HCT116 (cell line): ENCODE measurements around the gene RNF13. TPM values are rescaled to one million over a fixed set of nuclear protein-coding genes. Genes with fewer than 3 reads are reported as not detected.
A peak's percentile ranks its signal among the peaks of the same experiment; 100 is the strongest.

Experiments
- ATAC-seq: fragments of 200-7000 bp; cut with Tn5 transposase; 2 replicates; pipeline ENCODE4 v1.9.1; 2020; ENCODE audit warnings: mild to moderate bottlenecking, moderate library complexity
- BruUV-seq: library from RNA; stranded (reverse); fragments of 400-500 nt; replicated peaks from 2 replicates; lab custom pipeline; 2021; lab: Mats Ljungman, UMichigan
- CTCF ChIA-PET: fragments of 300-600 bp; sonication (Branson Sonifier 250); formaldehyde crosslinking; loops from one replicate; lab custom pipeline; 2021; ENCODE audit warnings: antibody characterized with exemption; lab: Charles Lee
- POLR2A ChIA-PET: fragments of 300-600, 350-600 bp; sonication (Branson Sonifier 250); formaldehyde crosslinking; loops from one replicate; lab custom pipeline; 2021; ENCODE audit warnings: antibody characterized with exemption; lab: Charles Lee
- RAD21 ChIA-PET, 2 experiments: fragments of 300-600 bp; sonication (Branson Sonifier 250); formaldehyde crosslinking; loops; one replicate each; lab custom pipeline; 2023; ENCODE audit warnings: low total read pairs in 2 of 2; ENCODE audit not compliant: uncharacterized antibody in 2 of 2, unreplicated experiment in 2 of 2, low non-redundant PET in 1 of 2; lab: Charles Lee
- DNase-seq: peaks from one replicate; pipeline ENCODE4 v3.0.0-alpha.2; 2010; ENCODE audit warnings: low read depth, low spot score
- H2AFZ ChIP-seq: fragments of 200-600 bp; shearing (Covaris generic), sonication (generic); 2 replicates; pipeline ENCODE4 v1.6.1; 2017; ENCODE audit warnings: low read depth, mixed run types, mixed read lengths, antibody characterized with exemption, low read length; ENCODE audit not compliant: poor library complexity, severe bottlenecking
- H3K27ac ChIP-seq: 2 replicates; pipeline ENCODE4 v1.5.1; 2012; ENCODE audit warnings: low read depth, low read length
- H3K27me3 ChIP-seq: fragments of 200-600 bp; sonication (generic); 2 replicates; pipeline ENCODE4 v1.6.1; 2016; ENCODE audit warnings: mixed run types, low read length, mixed read lengths; ENCODE audit not compliant: insufficient read depth
- H3K36me3 ChIP-seq, 2 experiments: fragments of 200-500 bp in 1 of 2; fragments of 200-600 bp in 1 of 2; sonication (Bioruptor generic) in 1 of 2; sonication (generic) in 1 of 2; 2 replicates each; pipeline versions ENCODE4 v1.5.1 to v1.6.1; 2014 to 2016; ENCODE audit warnings: low read length in 2 of 2, inconsistent platforms in 1 of 2, mixed read lengths in 1 of 2, mixed run types in 1 of 2; ENCODE audit not compliant: insufficient read depth in 2 of 2, control insufficient read depth in 1 of 2
- H3K4me1 ChIP-seq, 2 experiments: fragments of 200-600 bp in 1 of 2; sonication (generic) in 1 of 2; 2 replicates each; pipeline versions ENCODE4 v1.5.1 to v1.6.1; 2012 to 2017; ENCODE audit warnings: low read length in 2 of 2, inconsistent platforms in 1 of 2, mild to moderate bottlenecking in 1 of 2, mixed read lengths in 1 of 2, mixed run types in 1 of 2, moderate library complexity in 1 of 2; ENCODE audit not compliant: insufficient read depth in 2 of 2, control insufficient read depth in 1 of 2
- H3K4me2 ChIP-seq: fragments of 200-600 bp; sonication (generic); 2 replicates; pipeline ENCODE4 v1.6.1; 2017; ENCODE audit warnings: mixed run types, low read length, mixed read lengths
- H3K4me3 ChIP-seq, 2 experiments: fragments of 200-600 bp in 1 of 2; sonication (generic) in 1 of 2; replicated peaks in 1 of 2; 2 replicates each; pipeline ENCODE4 v1.5.1; 2011 to 2016; ENCODE audit warnings: low read length in 2 of 2, control low read depth in 1 of 2, low read depth in 1 of 2, mild to moderate bottlenecking in 1 of 2, mixed read lengths in 1 of 2, mixed run types in 1 of 2
- H3K79me2 ChIP-seq: fragments of 200-600 bp; sonication (generic); 2 replicates; pipeline ENCODE4 v1.6.1; 2017; ENCODE audit warnings: mild to moderate bottlenecking, mixed run types, low read length, moderate library complexity, mixed read lengths; ENCODE audit not compliant: insufficient read depth
- H3K9ac ChIP-seq: fragments of 200-600 bp; sonication (generic); 2 replicates; pipeline ENCODE4 v1.6.1; 2016; ENCODE audit warnings: low read length, mixed read lengths
- H3K9me2 ChIP-seq: fragments of 200-600 bp; sonication (generic), shearing (Covaris generic); 2 replicates; pipeline ENCODE4 v1.6.1; 2017; ENCODE audit warnings: mixed run types, mild to moderate bottlenecking, moderate library complexity; ENCODE audit not compliant: insufficient read depth
- H3K9me3 ChIP-seq, 2 experiments: fragments of 200-500 bp in 1 of 2; fragments of 200-600 bp in 1 of 2; sonication (Bioruptor generic) in 1 of 2; sonication (generic) in 1 of 2; 2 replicates each; pipeline ENCODE4 v1.6.1; 2014 to 2017; ENCODE audit warnings: low read length in 2 of 2, mixed read lengths in 2 of 2, inconsistent platforms in 1 of 2, low read depth in 1 of 2, mild to moderate bottlenecking in 1 of 2, mixed run types in 1 of 2, moderate library complexity in 1 of 2; ENCODE audit not compliant: control insufficient read depth in 1 of 2, insufficient read depth in 1 of 2
- H4K20me1 ChIP-seq: fragments of 200-600 bp; sonication (generic), shearing (Covaris generic); 2 replicates; pipeline ENCODE4 v1.6.1; 2017; ENCODE audit warnings: mixed run types, mild to moderate bottlenecking, moderate library complexity; ENCODE audit not compliant: insufficient read depth
- CBX3 ChIP-seq: IDR thresholded peaks from 2 replicates; pipeline ENCODE4 v1.6.1; 2012; ENCODE audit warnings: low read depth
- CTCF ChIP-seq, 3 experiments: fragments of 200-600 bp in 1 of 3; sonication (generic) in 1 of 3; IDR thresholded peaks in 2 of 3; conservative IDR thresholded peaks in 1 of 3; 2 replicates each; pipeline ENCODE4 v1.5.1; 2012 to 2017; ENCODE audit warnings: low read depth in 2 of 3, low read length in 2 of 3, antibody characterized with exemption in 1 of 3, borderline replicate concordance in 1 of 3, control low read depth in 1 of 3, mild to moderate bottlenecking in 1 of 3, mixed read lengths in 1 of 3, mixed run types in 1 of 3, moderate library complexity in 1 of 3; ENCODE audit not compliant: insufficient read depth in 1 of 3
- EGR1 ChIP-seq: IDR thresholded peaks from 2 replicates; pipeline ENCODE4 v1.6.1; 2012; ENCODE audit warnings: low read depth
- EZH2phosphoT487 ChIP-seq: fragments of 200-600 bp; IDR thresholded peaks from 2 replicates; pipeline ENCODE4 v1.6.1; 2018; ENCODE audit warnings: antibody characterized with exemption, borderline replicate concordance
- FOSL1 ChIP-seq: IDR thresholded peaks from 2 replicates; pipeline ENCODE4 v1.6.1; 2012; ENCODE audit warnings: low read depth
- JUND ChIP-seq: IDR thresholded peaks from 2 replicates; pipeline ENCODE4 v1.6.1; 2012
- RAD21 ChIP-seq: IDR thresholded peaks from 2 replicates; pipeline ENCODE4 v1.6.1; 2012; ENCODE audit warnings: low read depth, mild to moderate bottlenecking
- SIN3A ChIP-seq: IDR thresholded peaks from 2 replicates; pipeline ENCODE4 v1.6.1; 2012; ENCODE audit warnings: low read depth
- SP1 ChIP-seq: IDR thresholded peaks from 2 replicates; pipeline ENCODE4 v1.6.1; 2012; ENCODE audit warnings: low read depth
- ZFX ChIP-seq: fragments of 450-650 bp; IDR thresholded peaks from 2 replicates; pipeline ENCODE4 v1.6.1; 2017
- intact Hi-C: fragments of 100-400 bp; cut with micrococcal nuclease; formaldehyde crosslinking; loops from 2 replicates; pipeline ENCODE4 v1.10.0; 2022
- total RNA-seq: library from RNA; stranded (reverse); gene quantifications from one replicate; pipeline ENCODE4 v1.2.1, GENCODE V29; 2021; ENCODE audit not compliant: unreplicated experiment

RNF13 gene
- total RNA-seq, 1 experiment from 2014 or later, result 39.9 TPM

GRCh38 chr3:149790698-149791097 lies 22.3 kb upstream of the RNF13 start:
- H3K79me2 ChIP-seq, result no peaks in the 10 kb centered on the region
- intact Hi-C loops, result no loop called here
- ATAC-seq, result no peak
- H3K27me3 ChIP-seq, result no peaks in the 10 kb centered on the region
- no TSS peak for BruUV-seq
- H3K36me3 ChIP-seq, result no peaks in the 10 kb centered on the region
- ChIA-PET CTCF (no interaction called here), RAD21 (no interaction called here), POLR2A (no interaction called here)
- DNase-seq, result no peak
- no peaks in the 10 kb centered on the region for H4K20me1 ChIP-seq
- no peak overlapping the region for H3K27ac ChIP-seq
- H3K9me3 ChIP-seq, result no peaks in the 10 kb centered on the region
- TF ChIP-seq SIN3A, result no peak
- TF ChIP-seq SP1, result no peak
- TF ChIP-seq EGR1, result no peak
- no peak for TF ChIP-seq CBX3
- TF ChIP-seq ZFX, result no peak
- TF ChIP-seq JUND, result no peak
- TF ChIP-seq FOSL1, result no peak
- no peak for TF ChIP-seq CTCF (IDR thresholded peaks at IDR 0.05 in 2 of 3, conservative IDR thresholded peaks at IDR 0.05 in 1 of 3; ENCODE audit: borderline replicate concordance in 1 of 3, insufficient read depth in 1 of 3, low read depth in 2 of 3, low read length in 2 of 3)
- TF ChIP-seq EZH2phosphoT487, result no peak
- TF ChIP-seq RAD21, result no peak
- H3K4me1 ChIP-seq, result peaks cover 7 to 15% of the 10 kb centered on the region in 2 experiments; a peak in 3 of 4 replicates
- no peak overlapping the region for H3K4me3 ChIP-seq
- peak overlapping the region; percentile 49 for H2AFZ ChIP-seq
- no peak overlapping the region for H3K9ac ChIP-seq
- H3K9me2 ChIP-seq, result no peaks in the 10 kb centered on the region
- peak overlapping the region; percentile 51 for H3K4me2 ChIP-seq
